ENCODE results near the gene COL6A5. TPM values are rescaled to one million over a fixed set of nuclear protein-coding genes. Genes with fewer than 3 reads are reported as not detected.

The COL6A5 gene
- total and polyA plus RNA-seq, 9 donors, result 0.03 to 0.26 (median 0.07) TPM

- no peak overlapping the region for H3K27ac ChIP-seq (ENCODE audit: low read length)
- no peak overlapping the region for H3K4me3 ChIP-seq (ENCODE audit: low read length)
- H3K4me1 ChIP-seq (ENCODE audit: control insufficient read depth, insufficient read depth, low read length), result peaks cover 5% of the 10 kb centered on the region
- DNase-seq, result no peak
- 40% methylated on average over 1 of the region's 1 CpG for WGBS (ENCODE audit: insufficient coverage)
- H3K36me3 ChIP-seq (ENCODE audit: control insufficient read depth, insufficient read depth, low read length), result peaks cover 3% of the 10 kb centered on the region
- H3K9me3 ChIP-seq (replicated peaks; ENCODE audit: control insufficient read depth, low read depth, low read length), result no peaks in the 10 kb centered on the region
- H3K27me3 ChIP-seq (ENCODE audit: control insufficient read depth, insufficient read depth, low read length), result no peaks in the 10 kb centered on the region
Measured at GRCh38 chr3:130528120-130528519, 182.6 kb downstream of the COL6A5 start.

DNA sequence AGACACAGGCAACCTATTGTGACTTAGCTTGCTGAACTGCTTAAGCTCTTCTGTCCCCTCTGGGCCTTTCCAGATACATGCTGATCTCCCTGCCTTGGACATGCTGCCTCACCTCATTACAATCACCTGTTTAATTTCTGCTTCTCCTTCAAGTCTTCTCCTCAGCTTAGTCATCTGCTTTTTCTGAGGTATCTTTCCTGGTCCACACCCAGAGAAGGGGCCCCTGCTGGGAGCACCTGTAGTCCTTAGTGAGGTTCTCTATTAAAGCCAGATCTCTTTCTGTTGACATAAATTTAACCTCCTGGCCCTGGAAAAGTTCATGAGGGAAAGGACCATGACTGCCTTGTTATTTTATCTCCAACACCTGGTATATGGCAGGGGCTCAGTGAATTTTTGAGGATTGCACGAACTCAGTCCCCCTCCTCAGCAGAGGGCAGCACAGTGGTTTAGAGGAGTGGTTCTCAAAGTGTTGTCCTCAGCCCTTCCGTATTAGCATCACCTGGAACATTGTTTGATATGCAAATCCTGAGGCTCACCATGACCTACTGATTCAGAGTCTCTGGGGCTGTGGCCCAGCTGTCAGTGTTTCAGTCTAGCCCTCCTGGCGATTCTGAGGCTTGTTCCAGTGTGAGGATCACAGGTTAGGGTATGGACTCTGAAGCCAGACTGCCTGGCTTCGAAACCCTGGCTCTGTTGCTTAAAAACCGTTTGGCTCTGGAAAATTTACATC is 184.2 kb downstream of the COL6A5 start:
- no peak overlapping the region for H3K27ac ChIP-seq (ENCODE audit: low read length)
- H3K9me3 ChIP-seq (replicated peaks; ENCODE audit: control insufficient read depth, low read depth, low read length), result no peaks in the 10 kb centered on the region
- peaks cover 3% of the 10 kb centered on the region for H3K4me1 ChIP-seq (ENCODE audit: control insufficient read depth, insufficient read depth, low read length)
- no peak for DNase-seq
- WGBS (ENCODE audit: insufficient coverage), result 61% methylated on average over 2 of the region's 5 CpGs
- H3K4me3 ChIP-seq (ENCODE audit: low read length), result no peak overlapping the region
- H3K36me3 ChIP-seq (ENCODE audit: control insufficient read depth, insufficient read depth, low read length), result peaks cover 3% of the 10 kb centered on the region
- H3K27me3 ChIP-seq (ENCODE audit: control insufficient read depth, insufficient read depth, low read length), result no peaks in the 10 kb centered on the region

DNA sequence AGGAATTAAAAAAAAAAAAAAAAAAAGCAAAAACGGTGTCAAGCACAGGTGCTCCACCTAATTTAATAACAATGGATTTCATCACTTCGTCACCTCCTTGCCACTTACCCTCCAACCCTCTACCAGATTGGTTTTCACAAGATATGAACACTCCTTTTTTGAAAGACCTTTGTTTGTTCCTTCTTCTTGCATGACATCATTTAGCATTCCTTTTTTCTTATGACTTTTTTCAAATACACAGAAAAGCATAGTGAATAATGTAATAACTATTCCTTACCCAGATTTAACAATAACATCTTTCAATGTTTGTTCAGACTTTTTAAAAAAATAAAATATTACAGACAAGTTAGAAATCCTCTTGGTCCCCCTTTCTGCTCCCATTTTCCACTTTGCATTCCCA is 187.8 kb downstream of the COL6A5 start:
- Histone ChIP-seq H3K36me3 (ENCODE audit: control insufficient read depth, insufficient read depth, low read length) (no peaks in the 10 kb centered on the region), H3K4me3 (ENCODE audit: low read length) (no peak overlapping the region), H3K4me1 (ENCODE audit: control insufficient read depth, insufficient read depth, low read length) (no peaks in the 10 kb centered on the region), H3K9me3 (replicated peaks; ENCODE audit: control insufficient read depth, low read depth, low read length) (no peaks in the 10 kb centered on the region), H3K27me3 (ENCODE audit: control insufficient read depth, insufficient read depth, low read length) (no peaks in the 10 kb centered on the region), H3K27ac (ENCODE audit: low read length) (no peak overlapping the region)
- 58% methylated on average over 2 of the region's 2 CpGs for WGBS (ENCODE audit: insufficient coverage)
- no peak for DNase-seq

Other genes with a start within 250 kb of the COL6A5 start
- 112 TPM for gene COL6A6, start 171.5 kb downstream of the COL6A5 start, total RNA-seq
- 100 to 1,000 TPM in 5 of 8 donors, 10 to 100 TPM in 3; 88.7 to 145 (median 111) TPM for gene COL6A6, start 171.5 kb downstream of the COL6A5 start, polyA plus RNA-seq (ENCODE audit: insufficient read depth in 1 of 8, insufficient read length in 8 of 8, low replicate concordance in 1 of 8)

All from muscle of leg (tissue), 11 donors.